ENCODE results near the gene PYHIN1.

GRCh38 chr1:159008744-159009188 lies 77.4 kb downstream of the PYHIN1 start:
- no peak for TF ChIP-seq EZH2phosphoT487 (IDR thresholded peaks at IDR 0.05; ENCODE audit: insufficient read depth, low read depth)
- TF ChIP-seq EZH2 (IDR thresholded peaks at IDR 0.05; ENCODE audit: insufficient read depth, poor library complexity, severe bottlenecking), result no peak

All from GM23248 (cell line).